GM04503 (cell line): ENCODE results near the gene PROM2.

Experiments used
- DNase-seq: peaks from one replicate; pipeline ENCODE4 v3.0.0-alpha.2; 2012; ENCODE audit warnings: low read depth

PROM2 gene

DNA sequence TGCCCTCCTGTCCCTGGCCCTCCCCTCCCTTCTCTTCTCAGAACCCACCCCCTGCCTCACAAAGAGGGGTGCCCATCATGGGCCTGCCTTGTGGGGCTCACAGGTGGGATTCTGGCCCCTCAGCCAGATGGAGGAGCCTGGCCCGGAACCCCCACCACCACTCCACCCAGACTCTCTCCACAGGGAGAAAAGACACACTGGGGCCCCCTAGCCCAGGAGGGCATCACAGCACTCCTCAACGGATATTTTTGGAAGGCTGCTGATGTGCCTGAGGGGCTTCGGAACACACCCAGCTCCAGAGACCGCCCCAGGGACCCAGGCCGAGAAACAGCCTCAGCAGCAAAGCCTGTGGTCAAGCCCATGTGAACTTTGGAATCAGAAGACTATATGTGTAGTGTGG lies 32.8 kb downstream of the PROM2 start:
- DNase-seq = no peak

DNA sequence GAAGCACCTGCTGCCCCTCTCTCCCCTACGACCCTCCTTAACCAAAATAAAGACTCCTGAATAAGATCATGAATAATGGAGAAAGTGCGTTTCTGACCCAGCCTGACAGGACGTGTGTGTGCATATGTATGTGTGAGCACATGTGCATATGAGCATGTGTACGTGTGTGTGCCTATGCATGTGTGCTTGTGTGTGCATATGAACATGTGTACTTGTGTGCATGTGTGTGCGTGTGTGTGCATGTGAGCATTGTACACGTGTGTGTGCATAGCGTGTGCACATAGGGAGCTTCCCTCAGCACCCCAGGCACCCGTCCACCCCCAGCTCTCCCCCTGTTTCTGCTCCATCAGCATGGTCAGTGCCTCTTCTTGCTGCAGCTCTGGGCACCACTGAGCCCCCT lies 33.6 kb downstream of the PROM2 start:
- DNase-seq = no peak

- no peak for DNase-seq
Observed at GRCh38 chr2:95308426-95308990, 34.3 kb downstream of the PROM2 start.

DNA sequence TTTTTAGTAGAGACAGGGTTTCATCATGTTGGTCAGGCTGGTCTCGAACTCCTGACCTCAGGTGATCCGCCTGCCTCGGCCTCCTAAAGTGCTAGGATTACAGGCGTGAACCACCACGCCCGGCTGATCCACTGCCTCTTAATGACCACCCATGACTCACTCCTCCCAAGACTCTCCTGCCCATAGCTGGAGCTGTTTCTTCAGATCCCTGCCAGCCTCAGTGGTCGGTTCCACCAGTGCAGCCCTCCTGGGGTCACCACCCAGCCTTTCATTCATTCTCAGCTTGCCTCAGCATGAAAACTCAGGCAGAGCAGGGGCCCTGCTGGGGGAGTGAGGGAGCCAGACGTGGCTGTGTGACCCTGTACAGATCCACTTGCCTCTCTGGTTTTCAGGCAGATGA lies 35.4 kb downstream of the PROM2 start:
- DNase-seq = no peak

GRCh38 chr2:95310216-95310615 lies 36.0 kb downstream of the PROM2 start:
- no peak for DNase-seq

GRCh38 chr2:95310651-95311050 lies 36.4 kb downstream of the PROM2 start:
- no peak for DNase-seq

- DNase-seq = no peak
Observed at GRCh38 chr2:95311815-95312542, 37.7 kb downstream of the PROM2 start.

GRCh38 chr2:95312543-95313201 lies 38.4 kb downstream of the PROM2 start:
- no peak for DNase-seq

DNA sequence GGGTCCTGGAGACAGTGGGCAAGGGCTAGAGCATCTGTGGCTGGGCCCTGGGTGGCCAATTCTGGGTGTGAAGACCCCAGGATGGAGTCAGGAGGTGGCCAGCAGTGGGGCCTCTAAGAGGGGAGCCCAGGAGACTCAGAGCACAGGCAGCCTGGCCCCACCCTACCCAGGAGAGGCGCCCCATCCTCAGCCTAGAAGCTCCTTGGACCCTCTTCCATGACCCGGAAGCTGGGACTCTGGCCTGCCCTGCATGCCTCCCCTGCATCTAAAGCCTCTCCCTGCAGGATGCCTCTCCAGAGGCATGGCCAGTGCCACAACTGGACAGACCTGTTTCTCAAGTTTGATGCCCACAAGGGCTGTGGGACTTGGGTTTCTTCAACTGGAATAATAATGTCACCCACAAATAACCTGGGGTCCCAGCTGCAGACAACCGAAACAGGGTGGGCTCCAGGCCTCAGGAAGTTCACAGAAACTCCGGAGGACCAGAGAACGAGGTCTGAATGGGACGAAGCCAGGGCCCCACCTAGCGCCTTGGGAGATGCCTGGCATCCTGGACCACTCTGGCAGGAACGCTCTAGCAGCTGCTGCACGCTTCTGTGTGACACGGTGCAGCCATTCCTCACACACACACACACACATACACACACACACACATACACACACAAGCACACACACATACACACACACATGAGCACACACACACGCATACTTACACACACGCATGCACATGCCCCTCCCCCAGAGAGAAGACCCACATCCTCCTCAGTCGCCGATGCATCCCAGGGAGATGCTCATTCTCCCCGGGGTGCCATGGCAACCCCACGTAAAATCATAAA lies 39.3 kb downstream of the PROM2 start:
- no peak for DNase-seq

DNA sequence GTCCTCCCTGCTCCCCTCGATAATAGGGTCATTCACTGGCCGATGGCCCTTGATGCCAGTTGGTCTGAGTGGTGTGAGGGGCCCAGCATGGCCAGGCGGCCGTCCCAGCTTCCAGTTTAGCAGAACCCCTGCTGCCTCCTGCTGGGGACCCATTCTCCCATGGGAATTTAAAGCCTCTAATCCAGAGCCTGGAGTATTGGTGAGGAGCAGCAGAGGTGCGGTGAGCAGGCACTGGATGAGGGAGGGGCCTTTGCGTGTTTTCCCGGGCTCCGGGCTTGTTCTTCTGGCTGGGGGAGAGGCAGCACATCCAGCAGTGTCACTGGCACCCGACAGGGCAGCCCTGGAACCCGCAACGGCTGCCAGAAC lies 40.3 kb downstream of the PROM2 start:
- DNase-seq = no peak

- DNase-seq = no peak
Observed at GRCh38 chr2:95314964-95315611, 40.8 kb downstream of the PROM2 start.

DNA sequence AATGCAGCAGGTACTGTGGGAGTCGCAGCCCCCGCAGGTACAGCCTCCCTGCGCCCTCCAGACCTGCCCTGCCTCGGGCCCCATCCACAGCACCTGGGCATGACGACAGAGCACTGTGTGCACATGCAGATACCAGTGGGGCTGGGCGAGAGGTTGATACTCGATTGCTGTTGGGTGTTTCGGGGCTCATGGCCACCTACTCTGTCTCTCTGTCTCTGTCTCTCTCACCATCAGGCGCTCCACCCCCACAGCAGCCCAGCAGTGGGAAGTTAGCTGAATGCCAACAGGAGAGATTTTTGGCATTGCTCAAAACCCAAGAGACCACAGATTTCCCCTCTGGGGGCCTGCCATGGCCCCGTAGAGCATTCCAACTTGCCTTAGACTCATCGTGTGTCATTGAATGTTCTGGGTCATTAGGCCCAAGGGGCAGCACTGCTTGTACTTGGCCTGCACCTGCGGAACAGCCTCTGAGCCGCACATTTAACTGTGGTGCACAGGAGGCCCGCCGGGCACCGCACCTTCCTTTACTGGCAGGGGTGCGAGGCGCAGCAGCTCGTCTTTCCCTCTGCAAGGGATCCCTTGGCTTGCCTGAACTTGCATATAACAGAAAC lies 41.7 kb downstream of the PROM2 start:
- peak; percentile 61 for DNase-seq

- peak; percentile 65 for DNase-seq
Observed at GRCh38 chr2:95316466-95317122, 42.3 kb downstream of the PROM2 start.

DNA sequence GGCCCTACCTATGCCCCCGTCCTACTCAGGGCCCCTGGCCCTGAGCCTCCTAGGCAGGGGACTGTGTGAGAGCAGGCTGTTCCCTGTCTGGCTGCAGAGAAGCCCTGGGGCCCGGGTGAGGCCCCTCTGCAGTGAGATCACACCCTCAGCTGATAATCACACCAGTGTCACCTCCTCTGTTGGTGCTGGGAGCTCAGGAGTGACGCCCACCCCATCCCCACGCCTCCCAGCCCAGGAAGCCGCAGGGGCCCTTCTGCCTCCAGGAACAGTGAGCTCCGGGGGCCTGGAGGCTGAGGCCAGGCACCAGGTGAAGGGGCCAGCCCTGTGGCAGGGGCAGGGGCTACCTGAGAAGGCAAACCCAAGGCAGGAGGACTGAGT lies 42.9 kb downstream of the PROM2 start:
- no peak for DNase-seq

DNA sequence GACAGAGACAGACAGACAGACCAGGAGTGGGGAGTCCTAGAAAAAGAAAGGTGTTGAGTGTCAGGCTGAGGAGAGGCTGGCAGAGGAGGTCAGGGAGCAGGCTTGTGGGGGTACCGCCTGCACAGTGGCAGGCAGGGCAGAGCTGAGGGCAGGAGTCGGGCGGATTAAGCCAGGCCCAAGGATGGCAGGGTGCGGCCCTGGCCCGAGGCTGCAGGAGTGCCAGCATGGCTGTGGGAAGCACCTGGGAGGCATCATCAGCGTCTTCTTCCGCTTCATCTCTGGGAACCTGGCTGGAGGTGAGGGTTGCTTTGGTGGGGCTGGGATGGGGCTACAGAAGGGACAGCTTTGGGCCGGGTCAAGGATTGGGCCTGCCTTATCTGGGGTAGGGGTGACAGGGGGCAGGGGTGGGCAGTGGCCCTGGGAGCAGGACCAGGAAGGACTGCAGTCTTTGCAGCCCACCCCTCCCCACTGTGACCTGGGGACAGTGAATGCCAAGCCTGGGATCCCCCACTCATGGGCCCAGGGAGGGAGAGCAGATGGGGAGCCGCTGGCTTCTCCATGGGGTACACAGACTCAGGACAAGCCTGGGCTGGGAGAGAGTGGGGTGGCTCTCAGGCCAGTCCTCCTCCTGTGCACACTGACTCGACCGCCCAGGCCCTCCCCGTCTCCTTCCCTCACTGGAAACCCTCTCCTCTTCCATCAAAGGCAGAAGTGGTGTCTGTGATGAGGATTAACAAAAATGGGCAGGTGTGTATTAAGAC lies 43.6 kb downstream of the PROM2 start:
- no peak for DNase-seq

- DNase-seq = no peak
Observed at GRCh38 chr2:95318431-95319220, 44.4 kb downstream of the PROM2 start.

- no peak for DNase-seq
Observed at GRCh38 chr2:95319481-95320343, 45.5 kb downstream of the PROM2 start.

DNA sequence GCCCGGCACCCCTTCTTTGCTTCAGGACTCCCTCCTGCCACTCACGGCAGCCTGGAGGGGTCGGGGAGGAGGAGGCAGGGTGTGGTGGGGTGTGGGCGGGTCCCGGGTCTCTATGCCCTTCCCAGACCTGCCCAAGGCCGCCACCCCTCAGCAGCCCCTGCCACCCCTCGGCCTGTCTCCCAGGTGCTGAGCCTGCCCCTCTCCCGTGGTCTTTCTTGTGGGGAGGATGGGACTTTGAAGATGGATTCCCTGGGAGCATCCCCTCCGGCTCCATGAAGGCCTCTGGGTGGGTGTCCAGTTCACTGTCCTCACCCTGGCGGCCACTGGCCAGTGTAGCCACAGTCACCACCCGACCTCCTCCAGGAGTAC lies 46.1 kb downstream of the PROM2 start:
- DNase-seq = no peak
